HG03457 (cell line): ENCODE measurements around the gene P2RY6.
A peak's percentile ranks its signal among the peaks of the same experiment; 100 is the strongest.

Experiments used
- ATAC-seq: cut with Tn5 transposase; IDR thresholded peaks from one replicate; pipeline ENCODE4 v1.9.1; 2021; ENCODE audit warnings: moderate number of reproducible peaks; ENCODE audit not compliant: unreplicated experiment

P2RY6 gene

GRCh38 chr11:73314117-73314961 is 42.2 kb downstream of the P2RY6 start:
- ATAC-seq: no peak

GRCh38 chr11:73315293-73316020 is 43.3 kb downstream of the P2RY6 start:
- no peak for ATAC-seq

GRCh38 chr11:73316422-73316821 is 44.3 kb downstream of the P2RY6 start:
- ATAC-seq: no peak

GRCh38 chr11:73317373-73317772 is 45.2 kb downstream of the P2RY6 start:
- ATAC-seq: no peak

- no peak for ATAC-seq
Measured at GRCh38 chr11:73317803-73318202, 45.7 kb downstream of the P2RY6 start.

GRCh38 chr11:73318501-73319011 is 46.4 kb downstream of the P2RY6 start:
- ATAC-seq: no peak

- ATAC-seq: no peak
Measured at GRCh38 chr11:73320763-73321603, 48.8 kb downstream of the P2RY6 start.

- no peak for ATAC-seq
Measured at GRCh38 chr11:73321604-73322381, 49.7 kb downstream of the P2RY6 start.

- no peak for ATAC-seq
Measured at GRCh38 chr11:73322382-73323306, 50.5 kb downstream of the P2RY6 start.

- no peak for ATAC-seq
Measured at GRCh38 chr11:73323464-73323863, 51.3 kb downstream of the P2RY6 start.

GRCh38 chr11:73324116-73324515 is 52.0 kb downstream of the P2RY6 start:
- ATAC-seq: no peak

GRCh38 chr11:73324665-73325035 is 52.5 kb downstream of the P2RY6 start:
- ATAC-seq: no peak

- ATAC-seq: peak; percentile 61
Measured at GRCh38 chr11:73325036-73325981, 53.2 kb downstream of the P2RY6 start.

GRCh38 chr11:73326929-73327811 is 55.0 kb downstream of the P2RY6 start:
- ATAC-seq: no peak

GRCh38 chr11:73327812-73328364 is 55.8 kb downstream of the P2RY6 start:
- ATAC-seq: no peak

- no peak for ATAC-seq
Measured at GRCh38 chr11:73330569-73331093, 58.5 kb downstream of the P2RY6 start.
